ENCODE measurements around the gene TUBA3D. TPM values are rescaled to one million over a fixed set of nuclear protein-coding genes. Genes with fewer than 3 reads are reported as not detected.
"Not testable (repeated sequence)": the region's sequence is repeated elsewhere in the genome, so short reads cannot be mapped to it uniquely, and the experiment has no call there.

TUBA3D gene
- polyA plus RNA-seq, 1 donor: 0.56 TPM

DNA sequence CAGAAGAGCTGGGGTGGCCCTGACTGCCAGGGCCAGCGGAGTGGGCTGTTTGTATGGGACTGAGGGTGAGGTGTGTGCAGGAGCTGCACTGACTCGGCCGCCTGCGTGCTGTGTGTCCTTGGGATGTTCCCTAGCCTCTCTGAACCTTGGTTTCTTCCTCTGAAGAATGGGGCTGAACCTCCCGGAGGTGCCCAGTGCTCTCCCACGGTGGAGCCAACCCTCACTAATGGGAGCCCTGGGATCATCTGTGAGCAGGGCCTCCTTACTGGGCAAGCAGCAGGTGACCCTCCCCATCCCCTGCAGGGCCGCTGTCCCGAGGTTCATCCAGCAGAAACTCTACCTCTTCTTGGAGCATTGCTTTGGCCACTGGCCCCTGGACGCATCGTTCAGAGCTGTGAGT is 40.1 kb downstream of the TUBA3D start:
- DNase-seq: no peak

- DNase-seq: not testable (repeated sequence)
Observed at GRCh38 chr2:131516621-131517020, 40.7 kb downstream of the TUBA3D start.

DNA sequence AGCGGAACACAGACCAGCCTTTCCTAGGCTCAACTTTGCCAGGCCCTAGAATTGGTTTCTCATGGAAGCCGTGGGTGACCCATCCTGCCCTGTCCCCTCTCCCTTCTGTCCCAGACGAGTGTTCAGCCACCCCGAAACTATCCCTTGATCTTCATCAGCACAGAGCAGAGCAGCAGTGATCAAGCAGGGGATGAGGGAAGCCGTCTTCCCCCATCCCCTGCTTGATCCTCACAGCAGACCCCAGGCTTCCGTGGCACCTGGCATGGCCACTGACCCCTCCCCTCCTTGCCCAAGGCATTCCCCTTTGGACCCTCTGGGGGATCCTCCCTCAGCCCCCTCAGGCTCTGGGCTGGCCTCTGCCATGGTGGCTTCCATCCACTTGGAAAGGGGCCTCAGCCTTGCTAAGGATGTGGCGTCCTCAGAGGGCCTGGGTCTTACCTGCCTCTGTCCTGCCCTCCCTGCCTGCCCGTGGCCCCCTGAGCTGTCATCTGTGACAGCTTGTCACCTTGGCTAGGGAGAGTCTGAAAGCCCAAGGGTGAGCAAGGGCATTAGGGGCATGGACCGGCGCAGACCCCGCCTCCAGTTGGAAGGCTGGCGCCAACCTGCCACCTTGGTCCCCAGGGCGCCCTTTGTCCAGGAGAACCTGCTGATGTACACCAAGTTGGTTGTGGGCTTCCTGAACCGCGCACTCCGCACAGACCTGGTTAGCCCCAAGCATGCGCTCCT is 41.4 kb downstream of the TUBA3D start:
- no peak for DNase-seq

GRCh38 chr2:131517856-131518255 is 41.9 kb downstream of the TUBA3D start:
- DNase-seq: not testable (repeated sequence)

- DNase-seq: not testable (repeated sequence)
Observed at GRCh38 chr2:131518531-131518930, 42.6 kb downstream of the TUBA3D start.

- DNase-seq: no peak
Observed at GRCh38 chr2:131519466-131519865, 43.5 kb downstream of the TUBA3D start.

GRCh38 chr2:131519871-131520470 is 44.1 kb downstream of the TUBA3D start:
- not testable (repeated sequence) for DNase-seq

DNA sequence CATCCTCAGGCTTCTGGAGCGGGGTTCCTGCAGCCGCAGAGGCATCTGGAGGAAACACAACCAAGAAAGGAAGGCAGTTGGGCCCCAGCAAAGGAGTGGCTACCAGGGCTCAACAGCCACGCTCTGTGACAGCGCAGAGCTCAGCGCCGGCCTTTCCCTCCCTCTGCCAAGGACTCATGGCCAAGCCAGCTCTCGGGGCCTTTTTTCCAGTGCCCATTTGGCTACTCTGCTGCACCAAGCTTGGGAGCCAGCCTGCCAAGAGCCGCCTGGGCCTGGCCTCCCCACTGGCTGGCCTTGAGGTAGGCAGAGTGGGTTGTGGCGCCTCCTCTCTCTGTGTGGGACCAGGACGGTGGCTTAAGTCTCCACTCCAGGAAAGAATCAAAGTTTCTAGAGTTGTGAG is 44.6 kb downstream of the TUBA3D start:
- DNase-seq: no peak

DNA sequence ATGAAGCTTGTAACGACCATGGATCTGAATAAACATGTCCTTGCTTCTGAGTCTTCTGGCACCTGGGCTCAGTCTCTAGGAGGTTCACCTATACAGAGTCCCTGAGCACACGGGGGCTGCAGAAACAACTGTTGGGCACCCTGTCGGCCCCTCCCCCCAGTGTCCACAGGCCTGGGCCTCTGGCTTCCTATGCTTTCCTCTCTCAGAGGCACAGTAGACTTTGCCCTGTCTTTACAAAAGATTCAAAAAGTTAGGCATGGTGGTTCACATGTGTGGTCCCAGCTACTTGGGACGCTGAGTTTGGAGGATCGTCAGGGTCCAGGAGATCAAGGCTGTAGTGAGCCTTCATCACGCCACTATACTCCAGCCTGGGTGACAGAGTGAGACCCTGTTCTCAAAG is 45.6 kb downstream of the TUBA3D start:
- not testable (repeated sequence) for DNase-seq

- no peak for DNase-seq
Observed at GRCh38 chr2:131521961-131522781, 46.3 kb downstream of the TUBA3D start.

DNA sequence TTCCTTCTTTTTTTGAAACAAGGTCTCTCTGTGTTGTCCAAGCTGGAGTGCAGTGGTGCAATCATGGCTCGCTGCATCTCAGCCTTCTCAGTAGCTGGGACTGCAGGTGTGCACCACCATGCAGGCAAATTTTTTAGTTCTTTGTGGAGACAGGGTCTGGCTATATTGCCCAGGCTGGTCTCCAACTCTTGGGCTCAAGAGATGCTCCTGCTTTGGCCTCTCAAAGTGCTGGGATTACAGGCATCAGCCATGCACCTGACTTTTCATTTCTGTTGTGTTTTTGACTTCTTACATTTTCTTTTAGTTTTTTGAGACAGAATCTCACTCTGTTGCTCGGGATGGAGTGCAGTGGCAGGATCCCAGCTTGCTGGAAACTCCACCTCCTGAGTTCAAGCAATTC is 49.3 kb downstream of the TUBA3D start:
- not testable (repeated sequence) for DNase-seq

DNA sequence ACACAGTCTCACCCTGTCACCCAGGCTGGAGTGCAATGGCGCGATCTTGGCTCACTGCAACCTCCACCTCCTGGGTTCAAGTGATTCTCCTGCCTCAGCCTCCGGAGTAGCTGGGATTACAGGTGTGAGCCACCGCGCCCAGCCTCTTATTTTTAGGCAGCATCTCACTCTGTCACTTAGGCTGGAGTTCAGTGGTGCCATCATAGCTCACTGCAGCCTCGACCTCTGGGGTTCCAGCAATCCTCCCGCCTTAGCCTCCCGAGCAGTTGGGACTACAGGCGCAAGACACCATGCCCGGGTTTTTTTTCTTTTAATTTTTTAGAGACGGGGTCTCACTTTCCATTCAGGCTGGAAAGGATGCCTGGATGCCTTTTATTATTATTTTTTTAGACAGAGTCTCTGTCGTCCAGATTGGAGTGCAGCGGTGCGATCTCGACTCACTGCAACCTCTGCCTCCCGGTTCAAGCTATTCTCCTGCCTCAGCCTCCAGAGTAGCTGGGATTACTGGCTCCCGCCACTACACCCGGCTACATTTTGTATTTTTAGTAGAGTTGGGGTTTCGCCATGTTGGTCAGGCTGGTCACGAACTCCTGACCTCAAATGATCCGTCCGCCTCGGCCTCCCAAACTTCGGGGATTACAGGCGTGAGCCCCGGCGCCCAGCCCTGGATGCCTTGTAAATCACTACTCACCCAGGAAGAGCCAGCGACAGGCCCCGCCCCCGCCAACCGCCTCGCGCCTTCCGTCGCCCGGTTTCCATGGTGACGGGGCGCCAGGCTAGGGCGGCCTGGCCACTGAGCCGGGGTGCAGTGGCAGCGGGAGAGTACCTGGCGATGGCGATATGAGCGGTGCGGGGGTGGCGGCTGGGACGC is 51.4 kb downstream of the TUBA3D start, which contains the start of gene CCDC74A:
CCDC74A (plus strand) TSS at position 758 of the 871 bp plus-strand sequence; CDS start at position 841, 83 bp downstream.
- peak; percentile 33 for DNase-seq

DNA sequence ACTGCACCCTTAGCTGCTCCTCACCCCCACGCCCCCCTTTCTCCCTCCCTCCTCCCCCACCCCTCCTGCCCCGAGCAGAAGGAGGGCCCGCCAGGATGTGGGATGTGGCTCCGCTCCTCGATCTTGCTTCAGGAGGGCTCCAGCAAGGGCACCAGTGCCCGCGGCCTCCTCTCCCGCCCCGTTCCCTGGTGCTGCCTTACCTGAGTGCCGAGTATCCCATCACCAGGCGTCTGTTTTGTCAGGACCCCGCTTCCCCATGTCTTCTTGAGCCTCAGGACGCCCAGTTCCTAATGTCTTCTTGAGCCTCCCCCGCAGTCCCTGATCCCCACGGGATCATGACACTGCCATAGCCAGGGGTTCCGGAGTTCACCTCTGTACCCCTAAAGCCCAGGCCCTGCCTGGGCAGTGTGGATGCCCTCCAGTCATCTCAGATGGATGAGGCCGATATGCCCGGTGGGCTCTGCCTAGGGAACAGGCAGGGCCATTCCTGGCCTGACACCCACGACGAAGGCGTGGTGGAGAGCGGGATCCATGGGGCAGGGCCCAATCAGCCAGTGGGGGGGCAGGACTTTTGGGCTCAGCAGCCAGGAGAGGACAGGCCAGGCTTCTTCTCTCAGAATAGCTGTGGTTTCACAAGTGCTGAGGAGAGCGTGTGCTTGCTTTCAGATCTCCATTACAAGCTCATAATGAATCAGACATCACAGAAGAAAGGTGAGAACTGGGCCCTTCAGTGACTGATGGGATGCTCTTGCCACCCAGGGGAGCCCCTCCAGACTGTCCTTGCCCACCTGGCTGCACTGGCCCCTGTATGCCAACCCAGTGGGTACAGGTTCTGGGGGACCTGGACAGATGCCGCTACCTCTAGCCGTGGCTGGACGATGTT is 53.3 kb downstream of the TUBA3D start:
- DNase-seq: not testable (repeated sequence)

DNA sequence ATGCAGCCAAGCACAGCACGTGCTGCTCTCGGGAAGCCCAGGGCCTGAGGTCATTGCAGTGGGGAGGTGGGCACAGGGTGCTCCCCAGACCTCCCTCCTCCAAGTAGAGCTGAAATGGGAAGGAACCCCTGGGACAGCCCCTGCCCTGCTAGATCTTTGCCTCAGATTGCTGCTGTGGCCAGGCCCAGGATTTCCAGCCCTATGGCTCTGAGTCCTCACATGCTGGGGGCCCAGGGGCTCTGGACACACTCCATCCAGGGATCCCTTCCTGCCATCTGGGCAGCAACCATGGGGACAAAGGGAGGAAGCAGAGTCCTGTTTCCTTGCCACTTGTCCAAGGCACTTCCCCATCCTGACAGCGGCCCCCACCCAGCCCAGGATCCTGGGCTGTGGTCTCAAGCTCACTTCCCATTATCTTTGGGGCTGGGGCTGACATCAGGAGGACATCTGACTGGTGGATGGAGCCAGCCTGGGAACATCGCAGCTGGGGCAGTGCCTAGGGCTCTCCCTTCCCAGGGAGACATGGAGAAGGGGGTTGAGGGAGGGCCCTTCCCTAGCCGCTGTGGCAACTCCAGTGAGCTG is 54.0 kb downstream of the TUBA3D start:
- DNase-seq: not testable (repeated sequence)

DNA sequence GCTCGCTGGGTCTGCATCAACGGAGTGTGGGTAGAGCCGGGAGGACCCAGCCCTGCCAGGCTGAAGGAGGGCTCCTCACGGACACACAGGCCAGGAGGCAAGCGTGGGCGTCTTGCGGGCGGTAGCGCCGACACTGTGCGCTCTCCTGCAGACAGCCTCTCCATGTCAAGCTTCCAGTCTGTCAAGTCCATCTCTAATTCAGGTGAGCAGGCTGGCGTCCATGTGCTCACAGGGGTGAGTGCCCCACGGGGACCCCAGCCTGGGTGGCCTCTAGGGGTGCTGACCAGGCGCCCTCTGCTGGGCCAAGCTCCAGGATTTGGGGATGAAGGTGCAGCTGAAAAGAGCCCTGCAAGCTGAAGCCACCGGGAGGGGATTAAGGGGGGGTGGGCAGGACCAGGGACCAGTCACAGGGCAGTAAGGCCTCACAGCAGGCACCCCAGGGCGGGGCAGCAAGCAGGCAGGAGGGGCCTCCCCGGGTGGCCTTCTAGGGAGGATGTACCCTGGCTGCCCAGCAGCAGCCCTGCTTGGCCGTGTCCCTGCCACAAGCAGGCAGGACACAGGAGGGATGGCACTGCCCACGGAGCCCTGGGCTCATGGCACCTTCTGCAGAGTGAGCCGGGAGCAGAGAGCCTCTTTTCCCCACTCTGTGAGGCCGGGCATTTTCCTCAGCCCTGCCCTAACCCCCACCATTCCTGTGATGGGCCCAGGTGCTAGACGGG is 54.9 kb downstream of the TUBA3D start:
- not testable (repeated sequence) for DNase-seq

DNA sequence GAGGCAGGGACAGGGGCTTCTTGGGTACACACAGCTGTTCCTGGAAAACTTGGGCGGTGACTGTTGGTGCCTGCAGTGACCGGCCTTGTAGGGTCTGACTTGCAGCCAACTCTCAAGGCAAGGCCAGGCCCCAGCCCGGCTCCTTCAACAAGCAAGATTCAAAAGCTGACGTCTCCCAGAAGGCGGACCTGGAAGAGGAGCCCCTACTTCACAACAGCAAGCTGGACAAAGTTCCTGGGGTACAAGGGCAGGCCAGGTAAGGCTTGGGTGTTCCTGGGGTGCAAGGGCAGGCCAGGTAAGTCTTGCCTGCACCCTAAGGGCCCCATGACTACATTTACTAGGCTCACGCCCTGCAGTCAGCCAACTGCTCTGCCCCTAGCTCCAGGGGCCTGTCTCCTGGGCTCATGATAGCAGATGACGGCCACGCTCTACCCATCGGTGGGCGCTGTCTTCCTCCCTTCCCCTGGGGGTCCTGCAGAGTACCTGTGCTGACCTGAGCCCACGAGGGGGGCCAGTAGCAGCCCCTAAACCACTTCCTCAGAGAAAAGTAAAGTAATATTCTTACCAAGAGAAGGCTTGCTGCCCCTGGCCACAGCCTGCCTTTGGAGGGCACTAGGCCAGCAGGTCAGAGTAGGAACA is 55.7 kb downstream of the TUBA3D start:
- DNase-seq: not testable (repeated sequence)
